ENCODE results near the gene DRC7. TPM values are rescaled to one million over a fixed set of nuclear protein-coding genes. Genes with fewer than 3 reads are reported as not detected.

Gene DRC7
- polyA plus RNA-seq, 1 donor from 2014 or later = 1.4 TPM

DNA sequence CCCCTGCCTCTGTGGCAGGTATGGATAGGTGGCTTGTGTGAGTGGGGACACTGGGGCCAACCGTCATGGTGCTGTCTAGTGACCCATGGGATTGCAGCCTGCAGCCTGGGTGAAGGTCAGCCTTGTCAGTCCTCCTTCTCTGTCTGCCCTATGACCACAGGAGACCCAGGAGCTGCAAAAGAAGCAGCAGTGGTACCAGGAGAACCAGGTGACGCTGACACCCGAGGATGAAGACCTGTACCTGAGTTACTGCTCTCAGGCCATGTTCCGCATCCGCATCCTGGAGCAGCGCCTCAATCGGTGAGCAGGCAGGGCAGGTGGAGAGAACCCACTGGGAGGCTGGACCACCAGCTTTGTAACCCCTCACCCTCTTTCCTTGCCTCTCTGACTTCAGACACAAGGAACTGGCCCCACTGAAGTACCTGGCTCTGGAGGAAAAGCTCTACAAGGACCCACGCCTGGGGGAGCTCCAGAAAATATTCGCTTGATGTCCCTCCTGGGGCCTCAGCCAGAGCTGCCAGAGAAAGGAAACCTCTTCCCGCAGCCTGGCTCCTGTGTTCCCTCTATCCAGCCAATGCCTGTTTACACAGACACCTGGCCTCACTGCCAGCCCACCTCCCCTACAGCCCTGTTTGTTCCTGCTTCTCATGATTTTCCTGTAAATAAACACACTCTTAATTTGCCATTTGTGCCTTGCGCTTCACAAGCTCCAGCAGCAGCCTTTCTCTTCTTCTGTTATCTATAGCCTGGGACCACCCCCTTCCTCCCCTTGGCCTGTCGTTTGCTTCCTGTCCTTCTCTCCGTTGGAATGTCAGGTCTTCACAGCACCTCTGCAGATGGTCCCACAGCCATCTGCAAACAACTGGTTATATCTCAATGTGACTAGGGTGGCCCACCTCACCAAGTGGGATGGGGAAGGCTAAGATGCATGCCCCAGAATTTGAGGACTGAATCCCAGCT is 36.4 kb downstream of the DRC7 start:
- Histone ChIP-seq H4K20me1 (ENCODE audit: insufficient read depth) (no peaks in the 10 kb centered on the region), H3K9ac (ENCODE audit: low read length) (no peak overlapping the region), H3K9me2 (ENCODE audit: insufficient read depth, low read length) (no peaks in the 10 kb centered on the region), H3K27me3 (ENCODE audit: insufficient read depth, low read depth, low read length) (no peaks in the 10 kb centered on the region), H2AFZ (ENCODE audit: low read depth, low read length) (no peak overlapping the region), H3K27ac (ENCODE audit: low read length) (no peak overlapping the region), H3K79me2 (replicated peaks; ENCODE audit: insufficient read depth, low read length) (no peaks in the 10 kb centered on the region), H3K36me3 (ENCODE audit: insufficient read depth, low read length) (no peaks in the 10 kb centered on the region), H3F3A (ENCODE audit: insufficient read depth, low read length, poor library complexity, severe bottlenecking) (no peaks in the 10 kb centered on the region), H3K4me2 (ENCODE audit: low read length) (no peak overlapping the region), H3K9me3 (ENCODE audit: low read length) (no peaks in the 10 kb centered on the region), H3K4me3 (ENCODE audit: low read length) (no peak overlapping the region)
- TF ChIP-seq, protein P1, sequence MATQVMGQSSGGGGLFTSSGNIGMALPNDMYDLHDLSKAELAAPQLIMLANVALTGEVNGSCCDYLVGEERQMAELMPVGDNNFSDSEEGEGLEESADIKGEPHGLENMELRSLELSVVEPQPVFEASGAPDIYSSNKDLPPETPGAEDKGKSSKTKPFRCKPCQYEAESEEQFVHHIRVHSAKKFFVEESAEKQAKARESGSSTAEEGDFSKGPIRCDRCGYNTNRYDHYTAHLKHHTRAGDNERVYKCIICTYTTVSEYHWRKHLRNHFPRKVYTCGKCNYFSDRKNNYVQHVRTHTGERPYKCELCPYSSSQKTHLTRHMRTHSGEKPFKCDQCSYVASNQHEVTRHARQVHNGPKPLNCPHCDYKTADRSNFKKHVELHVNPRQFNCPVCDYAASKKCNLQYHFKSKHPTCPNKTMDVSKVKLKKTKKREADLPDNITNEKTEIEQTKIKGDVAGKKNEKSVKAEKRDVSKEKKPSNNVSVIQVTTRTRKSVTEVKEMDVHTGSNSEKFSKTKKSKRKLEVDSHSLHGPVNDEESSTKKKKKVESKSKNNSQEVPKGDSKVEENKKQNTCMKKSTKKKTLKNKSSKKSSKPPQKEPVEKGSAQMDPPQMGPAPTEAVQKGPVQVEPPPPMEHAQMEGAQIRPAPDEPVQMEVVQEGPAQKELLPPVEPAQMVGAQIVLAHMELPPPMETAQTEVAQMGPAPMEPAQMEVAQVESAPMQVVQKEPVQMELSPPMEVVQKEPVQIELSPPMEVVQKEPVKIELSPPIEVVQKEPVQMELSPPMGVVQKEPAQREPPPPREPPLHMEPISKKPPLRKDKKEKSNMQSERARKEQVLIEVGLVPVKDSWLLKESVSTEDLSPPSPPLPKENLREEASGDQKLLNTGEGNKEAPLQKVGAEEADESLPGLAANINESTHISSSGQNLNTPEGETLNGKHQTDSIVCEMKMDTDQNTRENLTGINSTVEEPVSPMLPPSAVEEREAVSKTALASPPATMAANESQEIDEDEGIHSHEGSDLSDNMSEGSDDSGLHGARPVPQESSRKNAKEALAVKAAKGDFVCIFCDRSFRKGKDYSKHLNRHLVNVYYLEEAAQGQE (IDR thresholded peaks at IDR 0.05; ENCODE audit: borderline replicate concordance) = no peak
- TF ChIP-seq TAF1 (IDR thresholded peaks at IDR 0.05; ENCODE audit: low read depth) (no peak), POLR2AphosphoS5 (IDR thresholded peaks at IDR 0.05) (no peak), EP300 (conservative IDR thresholded peaks at IDR 0.05; ENCODE audit: poor library complexity, severe bottlenecking) (no peak), SMC3 (conservative IDR thresholded peaks at IDR 0.05; ENCODE audit: poor library complexity) (no peak), RAD21 (conservative IDR thresholded peaks at IDR 0.05) (no peak), EZH2 (IDR thresholded peaks at IDR 0.05; ENCODE audit: borderline replicate concordance, insufficient read depth, low read length, poor library complexity, severe bottlenecking) (no peak), MXI1 (conservative IDR thresholded peaks at IDR 0.05; ENCODE audit: poor library complexity, severe bottlenecking) (no peak)
- TF ChIP-seq, protein P2, sequence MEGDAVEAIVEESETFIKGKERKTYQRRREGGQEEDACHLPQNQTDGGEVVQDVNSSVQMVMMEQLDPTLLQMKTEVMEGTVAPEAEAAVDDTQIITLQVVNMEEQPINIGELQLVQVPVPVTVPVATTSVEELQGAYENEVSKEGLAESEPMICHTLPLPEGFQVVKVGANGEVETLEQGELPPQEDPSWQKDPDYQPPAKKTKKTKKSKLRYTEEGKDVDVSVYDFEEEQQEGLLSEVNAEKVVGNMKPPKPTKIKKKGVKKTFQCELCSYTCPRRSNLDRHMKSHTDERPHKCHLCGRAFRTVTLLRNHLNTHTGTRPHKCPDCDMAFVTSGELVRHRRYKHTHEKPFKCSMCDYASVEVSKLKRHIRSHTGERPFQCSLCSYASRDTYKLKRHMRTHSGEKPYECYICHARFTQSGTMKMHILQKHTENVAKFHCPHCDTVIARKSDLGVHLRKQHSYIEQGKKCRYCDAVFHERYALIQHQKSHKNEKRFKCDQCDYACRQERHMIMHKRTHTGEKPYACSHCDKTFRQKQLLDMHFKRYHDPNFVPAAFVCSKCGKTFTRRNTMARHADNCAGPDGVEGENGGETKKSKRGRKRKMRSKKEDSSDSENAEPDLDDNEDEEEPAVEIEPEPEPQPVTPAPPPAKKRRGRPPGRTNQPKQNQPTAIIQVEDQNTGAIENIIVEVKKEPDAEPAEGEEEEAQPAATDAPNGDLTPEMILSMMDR (IDR thresholded peaks at IDR 0.05; ENCODE audit: poor library complexity, severe bottlenecking) = no peak

DNA sequence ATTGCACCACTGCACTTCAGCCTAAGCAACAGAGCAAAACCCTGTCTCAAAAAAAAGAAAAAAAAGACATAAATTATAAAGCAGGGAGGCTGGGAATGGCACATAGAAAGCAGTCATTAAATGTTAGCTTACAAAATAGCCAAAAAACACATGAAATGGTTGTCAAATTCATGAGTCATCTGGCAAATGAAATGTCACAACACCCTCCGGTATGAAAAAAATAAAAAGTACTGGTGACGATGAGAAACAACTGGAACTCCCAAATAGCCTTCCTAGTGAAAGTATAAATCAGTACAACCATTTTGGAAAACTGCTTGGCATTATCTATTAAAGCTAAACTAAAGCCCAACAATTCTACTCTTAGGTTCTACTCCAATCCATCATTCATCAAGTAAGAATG is 37.4 kb downstream of the DRC7 start:
- H3K9me3 ChIP-seq (ENCODE audit: low read length) = no peaks in the 10 kb centered on the region
- no peaks in the 10 kb centered on the region for H3K79me2 ChIP-seq (replicated peaks; ENCODE audit: insufficient read depth, low read length)
- no peak overlapping the region for H2AFZ ChIP-seq (ENCODE audit: low read depth, low read length)
- no peaks in the 10 kb centered on the region for H3F3A ChIP-seq (ENCODE audit: insufficient read depth, low read length, poor library complexity, severe bottlenecking)
- no peaks in the 10 kb centered on the region for H3K27me3 ChIP-seq (ENCODE audit: insufficient read depth, low read depth, low read length)
- H3K27ac ChIP-seq (ENCODE audit: low read length) = no peak overlapping the region
- no peaks in the 10 kb centered on the region for H3K36me3 ChIP-seq (ENCODE audit: insufficient read depth, low read length)
- H4K20me1 ChIP-seq (ENCODE audit: insufficient read depth) = no peaks in the 10 kb centered on the region
- H3K4me2 ChIP-seq (ENCODE audit: low read length) = no peak overlapping the region
- no peak overlapping the region for H3K9ac ChIP-seq (ENCODE audit: low read length)
- no peak for TF ChIP-seq EP300 (conservative IDR thresholded peaks at IDR 0.05; ENCODE audit: poor library complexity, severe bottlenecking)
- TF ChIP-seq POLR2AphosphoS5 (IDR thresholded peaks at IDR 0.05) = no peak
- TF ChIP-seq SMC3 (conservative IDR thresholded peaks at IDR 0.05; ENCODE audit: poor library complexity) = no peak
- TF ChIP-seq TAF1 (IDR thresholded peaks at IDR 0.05; ENCODE audit: low read depth) = no peak
- no peak for TF ChIP-seq RAD21 (conservative IDR thresholded peaks at IDR 0.05)
- TF ChIP-seq MXI1 (conservative IDR thresholded peaks at IDR 0.05; ENCODE audit: poor library complexity, severe bottlenecking) = no peak
- TF ChIP-seq, protein P1 (IDR thresholded peaks at IDR 0.05; ENCODE audit: borderline replicate concordance) = no peak
- TF ChIP-seq EZH2 (IDR thresholded peaks at IDR 0.05; ENCODE audit: borderline replicate concordance, insufficient read depth, low read length, poor library complexity, severe bottlenecking) = no peak
- TF ChIP-seq, protein P2 (IDR thresholded peaks at IDR 0.05; ENCODE audit: poor library complexity, severe bottlenecking) = no peak
- no peak overlapping the region for H3K4me3 ChIP-seq (ENCODE audit: low read length)
- no peaks in the 10 kb centered on the region for H3K9me2 ChIP-seq (ENCODE audit: insufficient read depth, low read length)

Data from neural cell (in vitro differentiated cells).